Measurements from ENCODE around the gene CFL1.

CFL1 gene

GRCh38 chr11:65854161-65854592, 3.8 kb downstream of the CFL1 start:
- Histone ChIP-seq H4K20me1 (ENCODE audit: insufficient read depth, low read length) (peaks cover 44% of the 10 kb centered on the region), H3K36me3 (replicated peaks; ENCODE audit: low read depth, low read length) (peaks cover 62% of the 10 kb centered on the region), H3K4me1 (ENCODE audit: low read length) (peaks cover 11% of the 10 kb centered on the region), H3K9ac (ENCODE audit: low read length) (no peak overlapping the region), H3K27ac (ENCODE audit: low read length) (no peak overlapping the region), H2AFZ (ENCODE audit: low read depth, low read length) (no peak overlapping the region), H3K4me2 (ENCODE audit: low read length) (no peak overlapping the region), H3K4me3 (ENCODE audit: low read length) (no peak overlapping the region), H3K79me2 (ENCODE audit: low read length) (peaks cover 44% of the 10 kb centered on the region), H3K9me3 (ENCODE audit: insufficient read depth, low read length) (no peaks in the 10 kb centered on the region), H3K27me3 (ENCODE audit: low read depth, low read length) (no peaks in the 10 kb centered on the region)
- TF ChIP-seq CTCF (IDR thresholded peaks at IDR 0.05; ENCODE audit: low read depth, low read length) = no peak
- no peak for TF ChIP-seq EZH2phosphoT487 (IDR thresholded peaks at IDR 0.05; ENCODE audit: low read depth)

- H3K4me1 ChIP-seq (ENCODE audit: low read length) = peaks cover 8% of the 10 kb centered on the region
- H3K79me2 ChIP-seq (ENCODE audit: low read length) = peaks cover 44% of the 10 kb centered on the region
- H3K9me3 ChIP-seq (ENCODE audit: insufficient read depth, low read length) = no peaks in the 10 kb centered on the region
- no peaks in the 10 kb centered on the region for H3K27me3 ChIP-seq (ENCODE audit: low read depth, low read length)
- no peak overlapping the region for H3K4me3 ChIP-seq (ENCODE audit: low read length)
- H3K36me3 ChIP-seq (replicated peaks; ENCODE audit: low read depth, low read length) = peaks cover 62% of the 10 kb centered on the region
- no peak overlapping the region for H2AFZ ChIP-seq (ENCODE audit: low read depth, low read length)
- no peak overlapping the region for H3K27ac ChIP-seq (ENCODE audit: low read length)
- TF ChIP-seq CTCF (IDR thresholded peaks at IDR 0.05; ENCODE audit: low read depth, low read length) (peak; percentile 15; the same call in 1 of the 2 replicates), EZH2phosphoT487 (IDR thresholded peaks at IDR 0.05; ENCODE audit: low read depth) (no peak)
- H4K20me1 ChIP-seq (ENCODE audit: insufficient read depth, low read length) = peaks cover 44% of the 10 kb centered on the region
- no peak overlapping the region for H3K4me2 ChIP-seq (ENCODE audit: low read length)
- no peak overlapping the region for H3K9ac ChIP-seq (ENCODE audit: low read length)
Observed at GRCh38 chr11:65853246-65853979, 4.6 kb downstream of the CFL1 start.

GRCh38 chr11:65852508-65853245, 5.3 kb downstream of the CFL1 start:
- H2AFZ ChIP-seq (ENCODE audit: low read depth, low read length) = no peak overlapping the region
- no peak overlapping the region for H3K9ac ChIP-seq (ENCODE audit: low read length)
- H3K4me3 ChIP-seq (ENCODE audit: low read length) = no peak overlapping the region
- H3K36me3 ChIP-seq (replicated peaks; ENCODE audit: low read depth, low read length) = peaks cover 62% of the 10 kb centered on the region
- H3K4me1 ChIP-seq (ENCODE audit: low read length) = peaks cover 8% of the 10 kb centered on the region
- no peak overlapping the region for H3K27ac ChIP-seq (ENCODE audit: low read length)
- peaks cover 40% of the 10 kb centered on the region for H3K79me2 ChIP-seq (ENCODE audit: low read length)
- no peaks in the 10 kb centered on the region for H3K9me3 ChIP-seq (ENCODE audit: insufficient read depth, low read length)
- TF ChIP-seq CTCF (IDR thresholded peaks at IDR 0.05; ENCODE audit: low read depth, low read length) (no peak), EZH2phosphoT487 (IDR thresholded peaks at IDR 0.05; ENCODE audit: low read depth) (no peak)
- H4K20me1 ChIP-seq (ENCODE audit: insufficient read depth, low read length) = peaks cover 44% of the 10 kb centered on the region
- 0 out of 2 replicates have a peak, but pooled peaks cover 3% of the 10 kb centered on the region for H3K27me3 ChIP-seq (ENCODE audit: low read depth, low read length)
- H3K4me2 ChIP-seq (ENCODE audit: low read length) = no peak overlapping the region

- Histone ChIP-seq H3K36me3 (replicated peaks; ENCODE audit: low read depth, low read length) (peaks cover 59% of the 10 kb centered on the region), H3K9ac (ENCODE audit: low read length) (no peak overlapping the region), H3K4me2 (ENCODE audit: low read length) (no peak overlapping the region), H3K27ac (ENCODE audit: low read length) (no peak overlapping the region), H3K79me2 (ENCODE audit: low read length) (peaks cover 33% of the 10 kb centered on the region), H3K9me3 (ENCODE audit: insufficient read depth, low read length) (no peaks in the 10 kb centered on the region), H2AFZ (ENCODE audit: low read depth, low read length) (no peak overlapping the region), H3K4me1 (ENCODE audit: low read length) (peaks cover 8% of the 10 kb centered on the region), H3K27me3 (ENCODE audit: low read depth, low read length) (0 out of 2 replicates have a peak, but pooled peaks cover 3% of the 10 kb centered on the region), H3K4me3 (ENCODE audit: low read length) (no peak overlapping the region), H4K20me1 (ENCODE audit: insufficient read depth, low read length) (peaks cover 39% of the 10 kb centered on the region)
- TF ChIP-seq EZH2phosphoT487 (IDR thresholded peaks at IDR 0.05; ENCODE audit: low read depth) (no peak), CTCF (IDR thresholded peaks at IDR 0.05; ENCODE audit: low read depth, low read length) (no peak)
Observed at GRCh38 chr11:65851811-65852507, 6.0 kb downstream of the CFL1 start.
